Heart left ventricle (tissue), 16 donors: ENCODE data around the gene SIN3A. TPM values are rescaled to one million over a fixed set of nuclear protein-coding genes. Genes with fewer than 3 reads are reported as not detected.

Experiments
- ATAC-seq, 4 donors: fragments of 200-7000 bp; cut with Tn5 transposase; one replicate each; pipeline ENCODE4 v1.9.1; 2020 to 2022; ENCODE audit warnings: moderate library complexity in 4 of 4, mild to moderate bottlenecking in 3 of 4, moderate number of reproducible peaks in 1 of 4
- DNase-seq, 5 donors: peaks; one replicate each; pipeline ENCODE4 v3.0.0-alpha.2; 2020
- H3K27ac ChIP-seq, 12 donors: fragments of 200-600 bp; sonication (generic) in 4 of 12; one replicate each; pipeline versions ENCODE4 v1.5.0 to v1.8.0; 2016 to 2022; ENCODE audit warnings: mild to moderate bottlenecking in 2 of 12
- H3K27me3 ChIP-seq, 9 donors: fragments of 200-600 bp; sonication (generic) in 2 of 9; one replicate each; pipeline versions ENCODE4 v1.5.1 to v1.8.0; 2016 to 2022; ENCODE audit warnings: mild to moderate bottlenecking in 3 of 9
- H3K36me3 ChIP-seq, 9 donors: fragments of 200-600 bp; sonication (generic) in 2 of 9; one replicate each; pipeline versions ENCODE4 v1.5.0 to v1.8.0; 2018 to 2022; ENCODE audit warnings: mild to moderate bottlenecking in 2 of 9
- H3K4me1 ChIP-seq, 12 donors: fragments of 200-600 bp; sonication (generic) in 4 of 12; one replicate each; pipeline versions ENCODE4 v1.5.0 to v1.8.0; 2016 to 2022; ENCODE audit warnings: mild to moderate bottlenecking in 3 of 12
- H3K4me3 ChIP-seq, 12 donors: fragments of 200-600 bp; sonication (generic) in 4 of 12; one replicate each; pipeline versions ENCODE4 v1.5.0 to v1.8.0; 2017 to 2022; ENCODE audit warnings: mild to moderate bottlenecking in 9 of 12, moderate library complexity in 4 of 12
- H3K9me3 ChIP-seq, 12 donors: fragments of 200-600 bp; sonication (generic) in 4 of 12; one replicate each; pipeline versions ENCODE4 v1.5.0 to v1.8.0; 2016 to 2022; ENCODE audit warnings: mild to moderate bottlenecking in 1 of 12
- POLR2A ChIP-seq, 2 donors: fragments of 450-650 bp; IDR thresholded peaks; one replicate each; pipeline ENCODE4 v1.6.1; 2017; ENCODE audit warnings: antibody characterized with exemption in 2 of 2, mild to moderate bottlenecking in 2 of 2, moderate library complexity in 2 of 2
- WGBS, 4 donors: extraction: QIAGEN DNeasy Blood & Tissue Kit in 2 of 4; methylation state at CpG; one replicate each; pipeline versions ENCODE4 v1.1.5 to v1.1.7; 2013 to 2018; 5-methylcytosine and 5-hydroxymethylcytosine counted together
- intact Hi-C, 10 donors: fragments of 100-400 bp; cut with DNase I; formaldehyde crosslinking; loops; one replicate each; pipeline versions ENCODE4 v1.11.1 to v1.14.2; 2022
- polyA plus RNA-seq, 2 donors: library from polyadenylated mRNA; stranded (reverse); fragments of 200-250 nt; gene quantifications; one replicate each; pipeline ENCODE4 v1.2.3, GENCODE V29; 2013
- total RNA-seq, 9 donors: library from RNA; depleted of rRNA in 2 of 9; stranded (reverse); fragments of >200 nt in 2 of 9; fragmentation: NEBNext Ultra II Directional in 3 of 9; extraction: Animal tissue kit (Norgen Biotek cat#: 25700) in 3 of 9; gene quantifications; one replicate each; pipeline versions ENCODE4 v1.1.0 to v1.2.4, GENCODE V29; 2016 to 2023
- TF ChIP-seq, protein P1 (sequence below), 12 donors: fragments of 200-600 bp; sonication (generic) in 4 of 12; IDR thresholded peaks; one replicate each; pipeline versions ENCODE4 v1.5.0 to v1.8.0; 2018 to 2022; ENCODE audit warnings: antibody characterized with exemption in 12 of 12, mild to moderate bottlenecking in 5 of 12
- donor health status: ischemic (EF 13 %, LVEDD 7.1; RV severe dilation, severe dysfunction).
- donor health status: healthy with polysubstance abuse.
- donor health status: DM: no; HTN: yes; CAD: no.
- donor health status: DM: no; HTN: no; CAD: no.
- donor health status: ischemic (EF 25% LVEDD 6.9; RV normal size, moderate dysfunction).
- donor health status: ischemic (EF 25% LVEDD 5.7; RV mildly dilated, moderate dysfunction).
- donor health status: healthy.
- donor health status: DM: yes; HTN: yes; CAD: no.
- donor health status: ischemic (EF 35%, LVEDD 5.7; RV mildly dilated, moderate dysfunction).
- donor health status: nonischemic (EF 11% LVEDD 7.7; RV severe dilation, severe dysfunction).
- donor health status: DM: yes; HTN: yes; CAD: no.
- donor health status: PGD.
- donor health status: ischemic (EF 29% LVEDD 5.4; RV normal size, mild dysfunction).
- donor health status: nonischemic (EF 23%, LVEDD 6.1; RV moderate dilation, normal function).

Gene SIN3A
- total and polyA plus RNA-seq, 11 donors: 5.6 to 43.5 (median 31.3) TPM

DNA sequence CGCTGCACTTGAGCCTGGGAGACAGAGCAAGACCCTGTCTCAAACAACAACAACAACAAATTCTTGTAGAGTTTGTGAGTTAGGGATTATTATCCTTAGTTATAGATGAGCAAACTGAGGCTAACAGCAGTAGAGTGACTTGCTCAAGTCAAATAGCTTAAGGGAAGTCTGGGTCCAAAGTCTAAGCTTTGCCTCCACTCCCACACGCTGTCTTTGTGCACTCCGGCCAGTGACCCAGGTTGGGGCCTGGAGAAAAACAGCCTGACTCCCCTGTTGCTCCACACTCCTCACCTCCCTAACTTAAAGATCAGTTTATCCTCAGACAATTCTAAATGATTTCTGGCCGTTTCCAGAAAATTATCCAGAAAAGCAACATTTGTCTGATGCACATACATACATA, 9.2 kb upstream of the SIN3A start:
- no peak for TF ChIP-seq POLR2A (IDR thresholded peaks at IDR 0.05)
- TF ChIP-seq, protein P1, sequence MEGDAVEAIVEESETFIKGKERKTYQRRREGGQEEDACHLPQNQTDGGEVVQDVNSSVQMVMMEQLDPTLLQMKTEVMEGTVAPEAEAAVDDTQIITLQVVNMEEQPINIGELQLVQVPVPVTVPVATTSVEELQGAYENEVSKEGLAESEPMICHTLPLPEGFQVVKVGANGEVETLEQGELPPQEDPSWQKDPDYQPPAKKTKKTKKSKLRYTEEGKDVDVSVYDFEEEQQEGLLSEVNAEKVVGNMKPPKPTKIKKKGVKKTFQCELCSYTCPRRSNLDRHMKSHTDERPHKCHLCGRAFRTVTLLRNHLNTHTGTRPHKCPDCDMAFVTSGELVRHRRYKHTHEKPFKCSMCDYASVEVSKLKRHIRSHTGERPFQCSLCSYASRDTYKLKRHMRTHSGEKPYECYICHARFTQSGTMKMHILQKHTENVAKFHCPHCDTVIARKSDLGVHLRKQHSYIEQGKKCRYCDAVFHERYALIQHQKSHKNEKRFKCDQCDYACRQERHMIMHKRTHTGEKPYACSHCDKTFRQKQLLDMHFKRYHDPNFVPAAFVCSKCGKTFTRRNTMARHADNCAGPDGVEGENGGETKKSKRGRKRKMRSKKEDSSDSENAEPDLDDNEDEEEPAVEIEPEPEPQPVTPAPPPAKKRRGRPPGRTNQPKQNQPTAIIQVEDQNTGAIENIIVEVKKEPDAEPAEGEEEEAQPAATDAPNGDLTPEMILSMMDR (IDR thresholded peaks at IDR 0.05): no peak
- no peak for DNase-seq
- intact Hi-C loops: no loop called here
- Histone ChIP-seq H3K27me3 (no peaks in the 10 kb centered on the region), H3K4me1 (peaks cover 0 to 10% (median 5%) of the 10 kb centered on the region in 12 donors), H3K36me3 (peaks cover 0 to 5% (median 2%) of the 10 kb centered on the region in 9 donors), H3K27ac (no peak overlapping the region), H3K9me3 (no peaks in the 10 kb centered on the region), H3K4me3 (no peak overlapping the region)
- 86 to 96% (median 91%) methylated on average over 4 of the region's 4 CpGs for WGBS, 4 donors
- no peak for ATAC-seq

DNA sequence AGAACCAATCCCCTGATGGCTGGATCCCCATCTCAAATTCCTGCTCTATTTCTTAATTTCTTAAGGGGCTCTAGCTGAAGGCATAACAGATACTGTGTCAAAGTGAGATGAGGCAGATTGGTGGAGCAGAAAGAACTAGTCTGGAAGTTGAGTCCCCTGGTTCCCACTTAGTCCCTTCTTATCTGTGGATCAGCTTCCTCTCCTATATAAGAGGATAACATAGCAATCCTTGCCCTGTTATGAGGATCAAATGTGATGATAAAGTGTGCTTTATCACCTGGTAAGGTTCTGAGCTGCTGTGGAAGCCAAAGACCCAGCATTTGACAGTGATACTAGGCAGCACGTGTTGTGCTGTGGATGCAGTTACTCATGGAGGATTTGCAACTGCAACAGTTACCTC, 8.1 kb upstream of the SIN3A start:
- ATAC-seq: no peak
- no peaks in the 10 kb centered on the region for H3K27me3 ChIP-seq
- H3K9me3 ChIP-seq: no peaks in the 10 kb centered on the region
- DNase-seq: no peak
- H3K4me3 ChIP-seq: no peak overlapping the region
- H3K4me1 ChIP-seq: peaks cover 0 to 10% (median 5%) of the 10 kb centered on the region in 12 donors
- H3K27ac ChIP-seq: no peak overlapping the region
- H3K36me3 ChIP-seq: no peaks in the 10 kb centered on the region
- 63 to 81% (median 74%) methylated on average over 1 of the region's 1 CpG for WGBS, 4 donors
- intact Hi-C loops: loop anchor here in 3 of 10 donors (5.0 to 10.0 kb wide), 3 partner anchors 118 to 185 kb away; partner anchors contain the start of genes IMP3 (in 2 of the 3), SNX33 (in 2 of the 3), PTPN9 (in 1 of the 3) and SNUPN (in 1 of the 3)
- TF ChIP-seq, protein P1 (IDR thresholded peaks at IDR 0.05): no peak
- TF ChIP-seq POLR2A (IDR thresholded peaks at IDR 0.05): no peak

DNA sequence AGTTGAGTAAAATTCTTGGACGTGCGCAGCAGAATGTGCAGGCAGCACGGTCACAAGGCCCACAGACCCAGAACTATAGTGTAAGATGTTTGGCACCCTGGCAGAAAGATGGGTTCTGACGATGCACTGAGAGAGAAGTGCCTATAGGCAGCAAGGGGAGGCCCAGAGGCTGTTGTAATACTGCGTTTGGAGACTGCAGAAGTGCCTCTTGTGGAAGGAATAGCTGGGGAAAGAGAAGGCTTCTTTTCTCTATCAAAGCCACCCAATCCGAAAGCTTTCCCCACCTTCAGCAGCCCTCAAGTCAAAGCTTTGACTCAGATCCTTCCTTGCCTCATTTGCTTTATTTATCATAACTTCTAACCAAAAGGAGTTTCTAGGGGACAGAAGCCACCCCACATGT, 5.2 kb upstream of the SIN3A start:
- TF ChIP-seq POLR2A (IDR thresholded peaks at IDR 0.05): no peak
- TF ChIP-seq, protein P1 (IDR thresholded peaks at IDR 0.05): no peak
- Histone ChIP-seq H3K9me3 (no peaks in the 10 kb centered on the region), H3K4me1 (peaks cover 0 to 23% (median 14%) of the 10 kb centered on the region in 12 donors), H3K27me3 (no peaks in the 10 kb centered on the region), H3K36me3 (no peaks in the 10 kb centered on the region), H3K27ac (no peak overlapping the region), H3K4me3 (peak overlapping the region in 2 of 12 donors; percentile 97 to 98)
- 58 to 66% (median 62%) methylated on average over 6 of the region's 6 CpGs for WGBS, 4 donors
- ATAC-seq (no peak), DNase-seq (no peak)
- intact Hi-C loops: loop anchor here in 3 of 10 donors (5.0 to 10.0 kb wide), 3 partner anchors 121 to 188 kb away; partner anchors contain the start of genes IMP3 (in 2 of the 3), SNX33 (in 2 of the 3), PTPN9 (in 1 of the 3) and SNUPN (in 1 of the 3)

DNA sequence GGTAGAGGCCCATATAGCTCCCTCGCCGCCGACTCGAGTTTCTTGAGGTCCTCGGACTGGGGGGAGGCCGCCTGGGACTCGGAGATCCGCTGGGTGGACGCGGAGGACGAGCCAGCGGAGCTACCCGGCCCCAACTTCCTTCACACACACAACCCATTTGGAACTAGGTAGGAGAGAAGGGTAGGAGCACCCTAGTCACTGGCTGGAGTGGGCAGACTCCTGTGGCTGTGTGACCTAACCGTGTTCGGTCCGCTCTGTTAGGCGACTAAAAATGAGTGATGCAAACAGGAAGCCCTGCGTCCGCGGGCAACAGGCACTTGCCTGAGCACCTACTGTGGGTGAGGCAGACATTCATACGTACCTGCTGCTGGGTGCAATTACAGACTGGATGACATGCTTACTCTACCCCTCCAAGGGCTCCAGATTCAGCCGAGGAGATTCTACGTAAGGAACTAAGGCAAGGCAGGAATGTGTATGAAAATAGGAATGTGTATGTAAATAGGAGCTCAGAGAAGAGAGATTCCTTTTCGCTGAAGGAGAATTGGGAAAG, 4.6 kb upstream of the SIN3A start:
- TF ChIP-seq, protein P1 (IDR thresholded peaks at IDR 0.05): no peak
- TF ChIP-seq POLR2A (IDR thresholded peaks at IDR 0.05): no peak
- intact Hi-C loops: loop anchor here in 3 of 10 donors (5.0 to 10.0 kb wide), 3 partner anchors 121 to 189 kb away; partner anchors contain the start of genes IMP3 (in 2 of the 3), SNX33 (in 2 of the 3), PTPN9 (in 1 of the 3) and SNUPN (in 1 of the 3)

More for the DNA sequence above, 4.6 kb upstream of the SIN3A start:
- peak in 1 of 5 donors; percentile 44 for DNase-seq
- Histone ChIP-seq H3K4me1 (peaks cover 0 to 23% (median 14%) of the 10 kb centered on the region in 12 donors), H3K4me3 (peak overlapping the region; percentile 84 to 98 (median 95)), H3K27ac (peak overlapping the region; percentile 90 to 100 (median 98)), H3K27me3 (no peaks in the 10 kb centered on the region), H3K9me3 (no peaks in the 10 kb centered on the region), H3K36me3 (no peaks in the 10 kb centered on the region)
- WGBS, 4 donors: 2 to 4% (median 4%) methylated on average over 20 to 24 of the region's 24 CpGs
- ATAC-seq: no peak
